ENCODE data around the gene OR2G2. TPM values are rescaled to one million over a fixed set of nuclear protein-coding genes. Genes with fewer than 3 reads are reported as not detected.

OR2G2 gene
- total and polyA plus RNA-seq, 2 donors (not counting 3 experiments of a cell fraction or from before 2014, with no cell fraction given): not detected

DNA sequence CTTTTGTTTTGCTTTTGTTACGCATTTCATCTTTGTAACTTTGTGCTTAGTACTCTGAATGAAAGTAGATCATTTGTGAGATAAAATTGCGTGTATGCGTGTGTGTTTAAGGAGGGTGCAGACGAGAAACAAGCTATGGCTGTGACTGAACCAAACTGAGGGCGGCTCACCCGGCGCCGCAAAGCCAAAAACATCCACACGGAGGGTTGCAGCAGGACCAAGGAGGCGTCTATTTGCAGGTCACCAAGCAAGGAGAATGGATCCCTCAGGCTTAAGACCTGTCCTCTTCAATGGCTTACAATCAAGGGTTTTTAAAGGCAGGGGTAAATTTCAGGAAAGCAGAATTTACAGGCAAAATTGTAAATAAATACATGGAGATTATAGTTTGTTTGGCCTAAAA lies 26.4 kb upstream of the OR2G2 start:
- Histone ChIP-seq H3K4me1 (ENCODE audit: control insufficient read depth, extremely low read depth, insufficient read depth, low read length) (no peaks in the 10 kb centered on the region), H3K9me3 (replicated peaks; ENCODE audit: control insufficient read depth, insufficient read depth, low read length) (peaks cover 1% of the 10 kb centered on the region), H3K4me3 (replicated peaks in 1 of 3; ENCODE audit: insufficient read depth in 1 of 3, low read depth in 1 of 3, low read length in 3 of 3) (no peak overlapping the region), H3K27me3 (ENCODE audit: control insufficient read depth in 2 of 2, insufficient read depth in 2 of 2, low read length in 2 of 2) (no peaks in the 10 kb centered on the region), H3K79me2 (ENCODE audit: control insufficient read depth, insufficient read depth, low read length) (no peaks in the 10 kb centered on the region), H3K27ac (ENCODE audit: insufficient read depth, low read depth, low read length) (no peak overlapping the region), H4K20me1 (replicated peaks; ENCODE audit: control insufficient read depth, extremely low read depth, insufficient read depth, low read length) (no peaks in the 10 kb centered on the region), H3K9me1 (replicated peaks; ENCODE audit: control insufficient read depth, extremely low read depth, insufficient read depth, low read length) (no peaks in the 10 kb centered on the region), H3K4me2 (ENCODE audit: insufficient read depth, low read length) (no peak overlapping the region), H2AFZ (ENCODE audit: low read depth, low read length) (no peak overlapping the region), H3K36me3 (ENCODE audit: control insufficient read depth in 2 of 2, extremely low read depth in 1 of 2, insufficient read depth in 2 of 2, low read length in 2 of 2) (no peaks in the 10 kb centered on the region), H3K9ac (replicated peaks; ENCODE audit: extremely low read depth, insufficient read depth, low read length) (no peak overlapping the region)
- TF ChIP-seq POLR2AphosphoS5 (IDR thresholded peaks at IDR 0.05; ENCODE audit: insufficient read depth, low read depth, low read length): no peak
- TF ChIP-seq MYC (IDR thresholded peaks at IDR 0.05; ENCODE audit: low read depth, low read length): no peak
- TF ChIP-seq GATA2 (IDR thresholded peaks at IDR 0.05; ENCODE audit: insufficient read depth, insufficient read length, low read depth, low read length): no peak
- TF ChIP-seq, protein P1, sequence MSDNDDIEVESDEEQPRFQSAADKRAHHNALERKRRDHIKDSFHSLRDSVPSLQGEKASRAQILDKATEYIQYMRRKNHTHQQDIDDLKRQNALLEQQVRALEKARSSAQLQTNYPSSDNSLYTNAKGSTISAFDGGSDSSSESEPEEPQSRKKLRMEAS (IDR thresholded peaks at IDR 0.05; ENCODE audit: insufficient read depth, insufficient read length): no peak
- no peak for TF ChIP-seq POLR2A (IDR thresholded peaks at IDR 0.05; ENCODE audit: low read depth, low read length)
- no peak for TF ChIP-seq JUN (IDR thresholded peaks at IDR 0.05; ENCODE audit: borderline replicate concordance, insufficient read depth, insufficient read length, low read depth)
- TF ChIP-seq, protein P2, sequence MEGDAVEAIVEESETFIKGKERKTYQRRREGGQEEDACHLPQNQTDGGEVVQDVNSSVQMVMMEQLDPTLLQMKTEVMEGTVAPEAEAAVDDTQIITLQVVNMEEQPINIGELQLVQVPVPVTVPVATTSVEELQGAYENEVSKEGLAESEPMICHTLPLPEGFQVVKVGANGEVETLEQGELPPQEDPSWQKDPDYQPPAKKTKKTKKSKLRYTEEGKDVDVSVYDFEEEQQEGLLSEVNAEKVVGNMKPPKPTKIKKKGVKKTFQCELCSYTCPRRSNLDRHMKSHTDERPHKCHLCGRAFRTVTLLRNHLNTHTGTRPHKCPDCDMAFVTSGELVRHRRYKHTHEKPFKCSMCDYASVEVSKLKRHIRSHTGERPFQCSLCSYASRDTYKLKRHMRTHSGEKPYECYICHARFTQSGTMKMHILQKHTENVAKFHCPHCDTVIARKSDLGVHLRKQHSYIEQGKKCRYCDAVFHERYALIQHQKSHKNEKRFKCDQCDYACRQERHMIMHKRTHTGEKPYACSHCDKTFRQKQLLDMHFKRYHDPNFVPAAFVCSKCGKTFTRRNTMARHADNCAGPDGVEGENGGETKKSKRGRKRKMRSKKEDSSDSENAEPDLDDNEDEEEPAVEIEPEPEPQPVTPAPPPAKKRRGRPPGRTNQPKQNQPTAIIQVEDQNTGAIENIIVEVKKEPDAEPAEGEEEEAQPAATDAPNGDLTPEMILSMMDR (IDR thresholded peaks at IDR 0.05; ENCODE audit: extremely low read depth in 1 of 2, insufficient read depth in 1 of 2, low read depth in 1 of 2, low read length in 2 of 2): no peak
- TF ChIP-seq FOS (IDR thresholded peaks at IDR 0.05; ENCODE audit: borderline replicate concordance, insufficient read depth, low read length): no peak
- TF ChIP-seq EZH2 (IDR thresholded peaks at IDR 0.05; ENCODE audit: borderline replicate concordance, low read depth, low read length, severe bottlenecking): no peak
- intact Hi-C loops (cut with micrococcal nuclease) (no loop called here), dilution Hi-C loops (cut with MboI; ENCODE audit: extremely low pct_ligation_motif_present, low sequenced_read_pairs) (no loop called here)
- CTCF ChIA-PET: no interaction called here
- FAIRE-seq (no peak), DNase-seq (ENCODE audit: low read depth, low spot score) (no peak)
- BruUV-seq (replicated peaks): no TSS peak
- POLR2A ChIA-PET: no interaction called here
